NB4 (cell line): ENCODE measurements around the gene DNAJB1.

Experiments
- CTCF ChIP-seq: IDR thresholded peaks from one replicate; pipeline ENCODE4 v1.5.1; 2012; ENCODE audit warnings: low read depth, low read length
- MYC ChIP-seq: IDR thresholded peaks from 2 replicates; pipeline ENCODE4 v1.6.1; 2011; ENCODE audit warnings: low read depth, low read length

GRCh38 chr19:14554382-14554812 is 36.2 kb upstream of the DNAJB1 start:
- TF ChIP-seq CTCF (no peak), MYC (no peak)
